H9 (cell line): ENCODE data around the gene C17orf58. TPM values are rescaled to one million over a fixed set of nuclear protein-coding genes. Genes with fewer than 3 reads are reported as not detected.
A peak's percentile ranks its signal among the peaks of the same experiment; 100 is the strongest.

Experiments used
- DNase-seq: peaks from one replicate; pipeline ENCODE4 v3.0.0-alpha.2; 2017
- H2AFZ ChIP-seq: one replicate; pipeline ENCODE4 v1.6.1; 2013; ENCODE audit warnings: mild to moderate bottlenecking, low read length, control low read depth, moderate library complexity
- H2AK5ac ChIP-seq: 2 replicates; pipeline ENCODE4 v1.6.1; 2013; ENCODE audit warnings: low read length, control low read depth, mixed read lengths; ENCODE audit not compliant: insufficient read length
- H2BK120ac ChIP-seq: one replicate; pipeline ENCODE4 v1.6.1; 2013; ENCODE audit warnings: low read depth, mild to moderate bottlenecking, low read length, control low read depth, inconsistent platforms; ENCODE audit not compliant: poor library complexity, severe bottlenecking
- H2BK12ac ChIP-seq: 2 replicates; pipeline ENCODE4 v1.6.1; 2013; ENCODE audit warnings: low read length, control low read depth, mixed read lengths, low read depth; ENCODE audit not compliant: insufficient read length
- H2BK15ac ChIP-seq: 2 replicates; pipeline ENCODE4 v1.6.1; 2013; ENCODE audit warnings: low read depth, low read length, control low read depth
- H2BK20ac ChIP-seq: one replicate; pipeline ENCODE4 v1.6.1; 2013; ENCODE audit warnings: low read depth, mild to moderate bottlenecking, low read length, control low read depth, inconsistent platforms; ENCODE audit not compliant: poor library complexity, severe bottlenecking
- H2BK5ac ChIP-seq: 2 replicates; pipeline ENCODE4 v1.6.1; 2013; ENCODE audit warnings: low read length, control low read depth, mixed read lengths; ENCODE audit not compliant: insufficient read length
- H3K14ac ChIP-seq: 2 replicates; pipeline ENCODE4 v1.6.1; 2013; ENCODE audit warnings: low read length, control low read depth; ENCODE audit not compliant: insufficient read depth
- H3K18ac ChIP-seq: 2 replicates; pipeline ENCODE4 v1.6.1; 2013; ENCODE audit warnings: low read depth, mild to moderate bottlenecking, mixed read lengths, low read length, control low read depth; ENCODE audit not compliant: insufficient read length
- H3K23ac ChIP-seq: 2 replicates; pipeline ENCODE4 v1.6.1; 2013; ENCODE audit warnings: low read length, control low read depth, mixed read lengths, low read depth; ENCODE audit not compliant: insufficient read length
- H3K23me2 ChIP-seq: 2 replicates; pipeline ENCODE4 v1.6.1; 2013; ENCODE audit warnings: low read depth, mild to moderate bottlenecking, mixed read lengths, low read length, control low read depth; ENCODE audit not compliant: insufficient read length, poor library complexity, severe bottlenecking
- H3K27ac ChIP-seq: 2 replicates; pipeline ENCODE4 v1.5.1; 2013; ENCODE audit warnings: low read length, control low read depth, mixed read lengths, low read depth; ENCODE audit not compliant: insufficient read length
- H3K27me3 ChIP-seq: 2 replicates; pipeline ENCODE4 v1.6.1; 2013; ENCODE audit warnings: low read length, control low read depth, inconsistent platforms; ENCODE audit not compliant: insufficient read depth
- H3K4ac ChIP-seq: 2 replicates; pipeline ENCODE4 v1.6.1; 2013; ENCODE audit warnings: low read depth, mild to moderate bottlenecking, control low read depth, inconsistent platforms, low read length, moderate library complexity
- H3K4me1 ChIP-seq: 2 replicates; pipeline ENCODE4 v1.6.1; 2013; ENCODE audit warnings: low read length, control low read depth, inconsistent platforms; ENCODE audit not compliant: insufficient read depth
- H3K4me2 ChIP-seq: 2 replicates; pipeline ENCODE4 v1.6.1; 2013; ENCODE audit warnings: low read length, control low read depth, mixed read lengths; ENCODE audit not compliant: insufficient read length, insufficient read depth
- H3K56ac ChIP-seq: 2 replicates; pipeline ENCODE4 v1.6.1; 2013; ENCODE audit warnings: low read depth, mild to moderate bottlenecking, mixed read lengths, low read length, control low read depth; ENCODE audit not compliant: insufficient read length
- H3K79me1 ChIP-seq: 2 replicates; pipeline ENCODE4 v1.6.1; 2013; ENCODE audit warnings: low read depth, mild to moderate bottlenecking, moderate library complexity, low read length, control low read depth, inconsistent platforms; ENCODE audit not compliant: insufficient read depth, poor library complexity, severe bottlenecking
- H3K79me2 ChIP-seq: 2 replicates; pipeline ENCODE4 v1.6.1; 2013; ENCODE audit warnings: low read length, control low read depth, inconsistent platforms; ENCODE audit not compliant: insufficient read depth
- H3K9ac ChIP-seq: 2 replicates; pipeline ENCODE4 v1.6.1; 2013; ENCODE audit warnings: low read length, control low read depth, mixed read lengths; ENCODE audit not compliant: insufficient read length; ENCODE audit errors: extremely low read depth
- H3K9me3 ChIP-seq: one replicate; pipeline ENCODE4 v1.6.1; 2013; ENCODE audit warnings: low read depth, low read length, inconsistent platforms; ENCODE audit not compliant: control insufficient read depth
- H3T11ph ChIP-seq: one replicate; pipeline ENCODE4 v1.6.1; 2013; ENCODE audit warnings: mild to moderate bottlenecking, low read length, control low read depth, inconsistent platforms
- H4K20me1 ChIP-seq: one replicate; pipeline ENCODE4 v1.6.1; 2013; ENCODE audit not compliant: control insufficient read depth, insufficient read length, insufficient read depth
- H4K5ac ChIP-seq: 2 replicates; pipeline ENCODE4 v1.6.1; 2013; ENCODE audit warnings: low read depth, mild to moderate bottlenecking, mixed read lengths, low read length, control low read depth; ENCODE audit not compliant: insufficient read length
- H4K8ac ChIP-seq: replicated peaks from 2 replicates; pipeline ENCODE4 v1.6.1; 2013; ENCODE audit warnings: low read length, control low read depth, mixed read lengths, low read depth; ENCODE audit not compliant: insufficient read length
- H4K91ac ChIP-seq: 2 replicates; pipeline ENCODE4 v1.6.1; 2013; ENCODE audit warnings: low read depth, mild to moderate bottlenecking, moderate library complexity, mixed read lengths, low read length, control low read depth; ENCODE audit not compliant: insufficient read length
- H3K27ac Mint-ChIP-seq, 3 experiments: 2 replicates in 2 of 3; 3 replicates in 1 of 3; pipeline ENCODE4 v1.8.0; 2020 to 2021; ENCODE audit warnings: mixed read lengths in 3 of 3, mild to moderate bottlenecking in 1 of 3, moderate library complexity in 1 of 3
- H3K27me3 Mint-ChIP-seq: 2 replicates; pipeline ENCODE4 v1.8.0; 2021; ENCODE audit warnings: low read depth, mild to moderate bottlenecking, moderate library complexity, mixed read lengths
- H3K36me3 Mint-ChIP-seq, 3 experiments: 2 replicates in 2 of 3; 3 replicates in 1 of 3; pipeline ENCODE4 v1.8.0; 2020 to 2021; ENCODE audit warnings: low read depth in 3 of 3, mixed read lengths in 3 of 3; ENCODE audit not compliant: insufficient read depth in 1 of 3
- H3K4me1 Mint-ChIP-seq, 2 experiments: 2 replicates each; pipeline ENCODE4 v1.8.0; 2020; ENCODE audit warnings: mixed read lengths in 2 of 2
- H3K4me3 Mint-ChIP-seq, 2 experiments: 2 replicates in 1 of 2; 3 replicates in 1 of 2; pipeline ENCODE4 v1.8.0; 2020 to 2021; ENCODE audit warnings: mild to moderate bottlenecking in 2 of 2, mixed read lengths in 2 of 2, moderate library complexity in 1 of 2
- H3K9me3 Mint-ChIP-seq, 2 experiments: 2 replicates in 1 of 2; 3 replicates in 1 of 2; pipeline ENCODE4 v1.8.0; 2020; ENCODE audit warnings: mild to moderate bottlenecking in 2 of 2, mixed read lengths in 2 of 2, moderate library complexity in 1 of 2
- CTCF ChIP-seq: fragments of 200-600 bp; sonication (generic); conservative IDR thresholded peaks from 3 replicates; pipeline ENCODE4 v1.8.0; 2021; ENCODE audit warnings: antibody characterized with exemption, mild to moderate bottlenecking
- WGBS: extraction: QIAGEN DNeasy Blood & Tissue Kit; methylation state at CpG from one replicate; pipeline ENCODE4 v1.1.7; 2013; ENCODE audit warnings: missing lambda C conversion rate, low lambda C conversion rate, mixed read lengths; ENCODE audit not compliant: insufficient read length; ENCODE audit errors: extremely low coverage; 5-methylcytosine and 5-hydroxymethylcytosine counted together
- total RNA-seq: library from RNA; stranded (reverse); gene quantifications from 2 replicates; pipeline ENCODE4 v1.2.1, GENCODE V29; 2021

Gene C17orf58
- total RNA-seq, 1 experiment from 2014 or later, result 12.3 TPM

DNA sequence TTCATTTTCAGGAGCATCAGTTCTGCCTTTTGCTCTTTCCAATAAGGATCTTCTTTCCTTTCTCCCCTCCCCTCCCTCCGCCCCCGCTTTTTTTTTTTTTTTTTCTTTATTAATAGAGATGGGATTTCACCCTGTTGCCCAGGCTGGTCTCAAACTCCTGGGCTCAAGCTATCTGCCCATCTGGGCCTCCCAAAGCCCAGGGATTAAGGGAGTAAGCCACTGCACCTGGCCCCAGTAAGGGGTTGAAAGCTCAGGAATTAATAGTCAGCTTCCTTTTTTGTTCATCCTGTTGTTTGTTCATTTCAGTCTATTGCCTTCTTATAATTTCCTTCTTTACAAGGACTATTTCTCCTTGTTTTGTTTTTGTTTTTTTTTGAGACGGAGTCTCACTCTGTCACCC, 7.9 kb upstream of the C17orf58 start:
- no peak overlapping the region for H3K18ac ChIP-seq
- no peak overlapping the region for H2BK120ac ChIP-seq
- WGBS, result no CpG with 5 or more reads among the region's 3 CpGs
- H2BK12ac ChIP-seq, result no peak overlapping the region
- H2BK5ac ChIP-seq, result no peak overlapping the region
- no peak overlapping the region for H2BK20ac ChIP-seq
- TF ChIP-seq CTCF, result no peak
- peak; percentile 22 for DNase-seq
- H3K23me2 ChIP-seq, result no peaks in the 10 kb centered on the region
- H2AK5ac ChIP-seq, result no peak overlapping the region
- H4K8ac ChIP-seq, result no peak overlapping the region
- no peak overlapping the region for H3K56ac ChIP-seq
- no peak overlapping the region for H4K91ac ChIP-seq
- no peak overlapping the region for H2AFZ ChIP-seq
- H3K4ac ChIP-seq, result no peak overlapping the region
- H3K79me1 ChIP-seq, result no peaks in the 10 kb centered on the region
- H3K79me2 ChIP-seq, result no peaks in the 10 kb centered on the region
- H3K4me2 ChIP-seq, result no peak overlapping the region
- H3K36me3 Mint-ChIP-seq, result no peaks in the 10 kb centered on the region
- H3K27me3 ChIP-seq, result no peaks in the 10 kb centered on the region
- no peak overlapping the region for H3K23ac ChIP-seq
- H3K27ac ChIP-seq, result no peak overlapping the region
- no peaks in the 10 kb centered on the region for H3K9me3 ChIP-seq
- no peak overlapping the region for H3K14ac ChIP-seq
- no peak overlapping the region; a peak in 1 of 7 replicates for H3K27ac Mint-ChIP-seq
- H3K9ac ChIP-seq, result no peak overlapping the region
- no peaks in the 10 kb centered on the region for H3K27me3 Mint-ChIP-seq
- no peak overlapping the region for H2BK15ac ChIP-seq
- H3K4me3 Mint-ChIP-seq, result no peak overlapping the region
- H3K4me1 Mint-ChIP-seq, result no peaks in the 10 kb centered on the region
- no peak overlapping the region for H3T11ph ChIP-seq
- H3K4me1 ChIP-seq, result no peaks in the 10 kb centered on the region
- no peaks in the 10 kb centered on the region for H3K9me3 Mint-ChIP-seq
- H4K5ac ChIP-seq, result no peak overlapping the region
- H4K20me1 ChIP-seq, result no peaks in the 10 kb centered on the region
